K562 (cell line): ENCODE data around the gene MITD1. TPM values are rescaled to one million over a fixed set of nuclear protein-coding genes. Genes with fewer than 3 reads are reported as not detected.
A peak's percentile ranks its signal among the peaks of the same experiment; 100 is the strongest.

Experiments used
- ATAC-seq: fragments of 200-7000 bp; cut with Tn5 transposase; 3 replicates; pipeline ENCODE4 v1.9.1; 2020; ENCODE audit warnings: moderate library complexity
- BruUV-seq: library from RNA; stranded (reverse); fragments of 400-500 nt; replicated peaks from 2 replicates; lab custom pipeline; 2021; lab: Mats Ljungman, UMichigan
- CTCF ChIA-PET: fragments of 300-600 bp; formaldehyde crosslinking; extraction: SDS; loops from one replicate; lab custom pipeline; 2021; ENCODE audit warnings: low intra/inter-chr PET ratio; lab: Yijun Ruan, JAX
- POLR2A ChIA-PET: fragments of 300-600, 350-650 bp; sonication (Branson Sonifier 250); formaldehyde crosslinking; extraction: SDS; loops from one replicate; lab custom pipeline; 2021; ENCODE audit warnings: antibody characterized with exemption, inconsistent platforms; lab: Yijun Ruan, JAX
- DNase-seq, 4 experiments: peaks; one replicate each; pipeline versions ENCODE4 v3.0.0 to v3.0.0-alpha.2; 2011 to 2018; ENCODE audit warnings: low spot score in 3 of 4, mixed read lengths in 3 of 4; ENCODE audit errors: extremely low read depth in 1 of 4
- FAIRE-seq: peaks from 2 replicates; lab custom pipeline; 2011; peaks lifted over from hg19 to GRCh38; lab: Jason Lieb, UNC
- H2AFZ ChIP-seq: 2 replicates; pipeline ENCODE4 v1.6.0; 2011; ENCODE audit warnings: low read depth, low read length, control low read depth, inconsistent platforms
- H3K27ac ChIP-seq: fragments of 200-600 bp; 3 replicates; pipeline ENCODE4 v1.8.0; 2011; ENCODE audit warnings: low read depth, mild to moderate bottlenecking, control low read depth, inconsistent platforms, low read length, moderate library complexity, mixed read lengths; ENCODE audit errors: extremely low read depth
- H3K27me3 ChIP-seq, 2 experiments: fragments of 300-600 bp in 1 of 2; 2 replicates in 1 of 2; 3 replicates in 1 of 2; pipeline versions ENCODE4 v1.6.0 to v1.8.0; 2011; ENCODE audit warnings: inconsistent platforms in 2 of 2, low read length in 2 of 2, mild to moderate bottlenecking in 1 of 2, mixed read lengths in 1 of 2, moderate library complexity in 1 of 2; ENCODE audit not compliant: control insufficient read depth in 2 of 2, insufficient read depth in 2 of 2
- H3K36me3 ChIP-seq: fragments of 300-600 bp; 3 replicates; pipeline ENCODE4 v1.8.0; 2011; ENCODE audit warnings: mild to moderate bottlenecking, low read length, inconsistent platforms; ENCODE audit not compliant: control insufficient read depth, insufficient read depth
- H3K4me1 ChIP-seq, 2 experiments: fragments of 200-600 bp in 1 of 2; replicated peaks in 1 of 2; 2 replicates in 1 of 2; 3 replicates in 1 of 2; pipeline versions ENCODE4 v1.5.1 to v1.8.0; 2011; ENCODE audit warnings: inconsistent platforms in 2 of 2, low read length in 2 of 2, mild to moderate bottlenecking in 1 of 2, mixed read lengths in 1 of 2, moderate library complexity in 1 of 2; ENCODE audit not compliant: control insufficient read depth in 2 of 2, insufficient read depth in 2 of 2
- H3K4me2 ChIP-seq: 2 replicates; pipeline ENCODE4 v1.6.1; 2011; ENCODE audit warnings: low read length, control low read depth, inconsistent platforms, mixed read lengths; ENCODE audit not compliant: insufficient read depth
- H3K4me3 ChIP-seq: fragments of 200-600 bp; sonication (generic), shearing (Covaris generic); 2 replicates; pipeline ENCODE4 v1.5.1; 2016; ENCODE audit warnings: control low read depth, inconsistent platforms
- H3K79me2 ChIP-seq: fragments of 200-600 bp; 3 replicates; pipeline ENCODE4 v1.8.0; 2011; ENCODE audit warnings: low read length, inconsistent platforms; ENCODE audit not compliant: control insufficient read depth, insufficient read depth
- H3K9ac ChIP-seq, 2 experiments: 2 replicates each; pipeline versions ENCODE4 v1.6.0 to v1.6.1; 2011; ENCODE audit warnings: low read depth in 2 of 2, low read length in 2 of 2, control low read depth in 1 of 2, inconsistent platforms in 1 of 2, mild to moderate bottlenecking in 1 of 2, mixed read lengths in 1 of 2; ENCODE audit not compliant: insufficient read depth in 1 of 2
- H3K9me1 ChIP-seq: one replicate; pipeline ENCODE4 v1.6.0; 2011; ENCODE audit warnings: inconsistent platforms, mild to moderate bottlenecking, low read length, moderate library complexity; ENCODE audit not compliant: control insufficient read depth, insufficient read depth
- H3K9me3 ChIP-seq: replicated peaks from 2 replicates; pipeline ENCODE4 v1.5.1; 2011; ENCODE audit warnings: low read depth, low read length, inconsistent platforms; ENCODE audit not compliant: control insufficient read depth, insufficient read depth
- H4K20me1 ChIP-seq: replicated peaks from 2 replicates; pipeline ENCODE4 v1.6.1; 2011; ENCODE audit warnings: low read length, inconsistent platforms, mixed read lengths; ENCODE audit not compliant: control insufficient read depth, insufficient read depth
- BACH1 ChIP-seq: fragments of 200-800 bp; sonication (Bioruptor generic); IDR thresholded peaks from 2 replicates; pipeline ENCODE4 v1.6.1; 2016; ENCODE audit warnings: missing genetic modification characterization, missing compliant biosample characterization
- BRF1 ChIP-seq: IDR thresholded peaks from 3 replicates; pipeline ENCODE4 v1.6.1; 2011; ENCODE audit warnings: borderline replicate concordance, mild to moderate bottlenecking; ENCODE audit not compliant: insufficient read length; ENCODE audit errors: extremely low read depth
- CBX3 ChIP-seq, 2 experiments: IDR thresholded peaks; 1 replicate in 1 of 2; 2 replicates in 1 of 2; pipeline ENCODE4 v1.6.1; 2012; ENCODE audit warnings: inconsistent platforms in 2 of 2, low read length in 2 of 2, borderline replicate concordance in 1 of 2, control low read depth in 1 of 2
- HDAC6 ChIP-seq: IDR thresholded peaks from 2 replicates; pipeline ENCODE4 v1.6.1; 2012; ENCODE audit warnings: low read depth, mild to moderate bottlenecking, control low read depth, inconsistent platforms, low read length, moderate library complexity
- NCOA4 ChIP-seq: fragments of 450-650 bp; IDR thresholded peaks from 2 replicates; pipeline ENCODE4 v1.6.1; 2018; ENCODE audit warnings: mild to moderate bottlenecking; ENCODE audit not compliant: partially characterized antibody
- POLR2A ChIP-seq: fragments of 450-650 bp; conservative IDR thresholded peaks from 2 replicates; pipeline ENCODE4 v1.6.1; 2016
- RFX7 ChIP-seq: fragments of 250-450 bp; sonication (Bioruptor Pico); IDR thresholded peaks from 2 replicates; pipeline ENCODE4 v1.5.1; 2021; ENCODE audit warnings: mild to moderate bottlenecking
- SMARCB1 ChIP-seq: IDR thresholded peaks from 2 replicates; pipeline ENCODE4 v1.6.1; 2011; ENCODE audit warnings: improper control_type of control experiment, low read depth; ENCODE audit not compliant: insufficient read length
- SREBF1 ChIP-seq: fragments of 150-350 bp; IDR thresholded peaks from 2 replicates; pipeline ENCODE4 v1.6.1; 2014; ENCODE audit warnings: antibody characterized with exemption, low read depth, low read length, borderline replicate concordance
- WHSC1 ChIP-seq: IDR thresholded peaks from one replicate; pipeline ENCODE4 v1.6.1; 2012; ENCODE audit warnings: low read length, control low read depth, inconsistent platforms
- ZNF3 ChIP-seq: fragments of 250-450 bp; sonication (Bioruptor Pico); IDR thresholded peaks from 2 replicates; pipeline ENCODE4 v1.5.0; 2021; ENCODE audit warnings: mild to moderate bottlenecking, moderate library complexity
- ZNF780A ChIP-seq: fragments of 250-450 bp; sonication (Bioruptor Pico); IDR thresholded peaks from 2 replicates; pipeline ENCODE4 v1.5.0; 2021; ENCODE audit warnings: mild to moderate bottlenecking
- WGBS: fragments of 100-300 bp; shearing (Covaris generic); methylation state at CpG from one replicate; pipeline ENCODE4 v1.1.6; 2016; ENCODE audit warnings: low coverage, mixed read lengths; ENCODE audit not compliant: insufficient coverage; ENCODE audit errors: missing lambda C conversion rate; 5-methylcytosine and 5-hydroxymethylcytosine counted together
- in situ Hi-C: fragments of 300-500 bp; cut with MboI; formaldehyde crosslinking; loops from 4 replicates; pipeline ENCODE4 v1.15.0; 2018; ENCODE audit warnings: inconsistent platforms, mixed read lengths
- intact Hi-C: fragments of 100-400 bp; cut with micrococcal nuclease; formaldehyde crosslinking; loops from 2 replicates; pipeline ENCODE4 v1.14.2; 2022
- polyA plus RNA-seq, 8 experiments: library from polyadenylated mRNA; depleted of rRNA in 4 of 8; stranded (reverse) in 5 of 8; unstranded in 3 of 8; fragments of >200 nt; fragmentation: Nextera tagmentation in 2 of 8; fragmentation: Illumina TruSeq in 1 of 8; extraction: Ambion mirVana in 2 of 8; extraction: Trizol in 1 of 8; gene quantifications; 2 replicates each; pipeline versions ENCODE4 v1.2.1 to v1.2.3, GENCODE V29; 2011 to 2014; ENCODE audit warnings: inconsistent platforms in 1 of 8, missing spikeins in 1 of 8
- total RNA-seq, 7 experiments: library from RNA; depleted of rRNA in 6 of 7; stranded (reverse); fragments of >200 nt in 6 of 7; fragmentation: Illumina TruSeq in 2 of 7; extraction: Trizol in 2 of 7; gene quantifications; 2 replicates each; pipeline versions ENCODE4 v1.2.1 to v1.2.3, GENCODE V29; 2011 to 2021; ENCODE audit warnings: low replicate concordance in 1 of 7
- TF ChIP-seq, protein P1 (sequence below): fragments of 450-650 bp; IDR thresholded peaks from 2 replicates; pipeline ENCODE4 v1.6.1; 2016; ENCODE audit warnings: mild to moderate bottlenecking, moderate library complexity

Gene MITD1
- total and polyA plus RNA-seq, 9 of the 15 experiments (the other 6 are each of a cell fraction or from before 2014, with no cell fraction given), result 19.6 to 71.8 (median 43.2) TPM

DNA sequence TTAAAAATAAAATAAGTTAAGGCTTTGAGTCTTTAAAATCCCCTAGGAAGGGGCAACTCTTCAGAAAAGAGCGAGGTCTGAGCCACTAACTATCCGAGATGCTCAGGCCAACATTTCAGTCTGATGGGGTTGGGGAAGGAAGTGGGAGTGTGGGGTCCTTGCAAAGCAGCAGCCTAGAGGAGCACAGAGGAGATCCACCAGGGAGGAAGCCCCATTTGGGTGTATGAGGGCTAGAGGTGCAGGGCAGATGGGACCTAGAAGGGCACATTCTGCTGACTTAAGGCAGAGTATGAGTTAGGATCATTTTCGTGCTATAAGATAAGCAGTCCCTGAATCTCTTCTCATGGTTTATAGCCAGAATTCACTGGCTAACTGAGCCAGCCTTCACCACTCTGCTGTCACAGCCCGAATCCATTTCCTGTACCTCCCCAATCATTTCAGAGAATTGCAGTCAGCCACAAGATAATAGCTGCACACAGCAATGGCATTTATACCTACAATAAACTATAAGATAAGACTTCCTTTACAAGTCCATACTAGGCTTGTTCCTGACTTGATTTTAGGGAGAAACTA lies 37.2 kb upstream of the MITD1 start:
- no TSS peak for BruUV-seq
- POLR2A ChIA-PET, result interaction anchor here (1.3 kb wide), 1 partner anchor 15 kb away, joined by 3 read pairs; no protein-coding TSS in a partner anchor
- TF ChIP-seq ZNF780A (no peak), BACH1 (tag) (no peak), POLR2A (no peak), CBX3 (IDR thresholded peaks at IDR 0.05; ENCODE audit: borderline replicate concordance in 1 of 2, low read length in 2 of 2) (no peak), RFX7 (CRISPR knock-in tag) (no peak), SMARCB1 (no peak), HDAC6 (no peak), BRF1 (no peak), ZNF3 (no peak), SREBF1 (no peak), WHSC1 (no peak), NCOA4 (no peak)
- TF ChIP-seq, protein P1, sequence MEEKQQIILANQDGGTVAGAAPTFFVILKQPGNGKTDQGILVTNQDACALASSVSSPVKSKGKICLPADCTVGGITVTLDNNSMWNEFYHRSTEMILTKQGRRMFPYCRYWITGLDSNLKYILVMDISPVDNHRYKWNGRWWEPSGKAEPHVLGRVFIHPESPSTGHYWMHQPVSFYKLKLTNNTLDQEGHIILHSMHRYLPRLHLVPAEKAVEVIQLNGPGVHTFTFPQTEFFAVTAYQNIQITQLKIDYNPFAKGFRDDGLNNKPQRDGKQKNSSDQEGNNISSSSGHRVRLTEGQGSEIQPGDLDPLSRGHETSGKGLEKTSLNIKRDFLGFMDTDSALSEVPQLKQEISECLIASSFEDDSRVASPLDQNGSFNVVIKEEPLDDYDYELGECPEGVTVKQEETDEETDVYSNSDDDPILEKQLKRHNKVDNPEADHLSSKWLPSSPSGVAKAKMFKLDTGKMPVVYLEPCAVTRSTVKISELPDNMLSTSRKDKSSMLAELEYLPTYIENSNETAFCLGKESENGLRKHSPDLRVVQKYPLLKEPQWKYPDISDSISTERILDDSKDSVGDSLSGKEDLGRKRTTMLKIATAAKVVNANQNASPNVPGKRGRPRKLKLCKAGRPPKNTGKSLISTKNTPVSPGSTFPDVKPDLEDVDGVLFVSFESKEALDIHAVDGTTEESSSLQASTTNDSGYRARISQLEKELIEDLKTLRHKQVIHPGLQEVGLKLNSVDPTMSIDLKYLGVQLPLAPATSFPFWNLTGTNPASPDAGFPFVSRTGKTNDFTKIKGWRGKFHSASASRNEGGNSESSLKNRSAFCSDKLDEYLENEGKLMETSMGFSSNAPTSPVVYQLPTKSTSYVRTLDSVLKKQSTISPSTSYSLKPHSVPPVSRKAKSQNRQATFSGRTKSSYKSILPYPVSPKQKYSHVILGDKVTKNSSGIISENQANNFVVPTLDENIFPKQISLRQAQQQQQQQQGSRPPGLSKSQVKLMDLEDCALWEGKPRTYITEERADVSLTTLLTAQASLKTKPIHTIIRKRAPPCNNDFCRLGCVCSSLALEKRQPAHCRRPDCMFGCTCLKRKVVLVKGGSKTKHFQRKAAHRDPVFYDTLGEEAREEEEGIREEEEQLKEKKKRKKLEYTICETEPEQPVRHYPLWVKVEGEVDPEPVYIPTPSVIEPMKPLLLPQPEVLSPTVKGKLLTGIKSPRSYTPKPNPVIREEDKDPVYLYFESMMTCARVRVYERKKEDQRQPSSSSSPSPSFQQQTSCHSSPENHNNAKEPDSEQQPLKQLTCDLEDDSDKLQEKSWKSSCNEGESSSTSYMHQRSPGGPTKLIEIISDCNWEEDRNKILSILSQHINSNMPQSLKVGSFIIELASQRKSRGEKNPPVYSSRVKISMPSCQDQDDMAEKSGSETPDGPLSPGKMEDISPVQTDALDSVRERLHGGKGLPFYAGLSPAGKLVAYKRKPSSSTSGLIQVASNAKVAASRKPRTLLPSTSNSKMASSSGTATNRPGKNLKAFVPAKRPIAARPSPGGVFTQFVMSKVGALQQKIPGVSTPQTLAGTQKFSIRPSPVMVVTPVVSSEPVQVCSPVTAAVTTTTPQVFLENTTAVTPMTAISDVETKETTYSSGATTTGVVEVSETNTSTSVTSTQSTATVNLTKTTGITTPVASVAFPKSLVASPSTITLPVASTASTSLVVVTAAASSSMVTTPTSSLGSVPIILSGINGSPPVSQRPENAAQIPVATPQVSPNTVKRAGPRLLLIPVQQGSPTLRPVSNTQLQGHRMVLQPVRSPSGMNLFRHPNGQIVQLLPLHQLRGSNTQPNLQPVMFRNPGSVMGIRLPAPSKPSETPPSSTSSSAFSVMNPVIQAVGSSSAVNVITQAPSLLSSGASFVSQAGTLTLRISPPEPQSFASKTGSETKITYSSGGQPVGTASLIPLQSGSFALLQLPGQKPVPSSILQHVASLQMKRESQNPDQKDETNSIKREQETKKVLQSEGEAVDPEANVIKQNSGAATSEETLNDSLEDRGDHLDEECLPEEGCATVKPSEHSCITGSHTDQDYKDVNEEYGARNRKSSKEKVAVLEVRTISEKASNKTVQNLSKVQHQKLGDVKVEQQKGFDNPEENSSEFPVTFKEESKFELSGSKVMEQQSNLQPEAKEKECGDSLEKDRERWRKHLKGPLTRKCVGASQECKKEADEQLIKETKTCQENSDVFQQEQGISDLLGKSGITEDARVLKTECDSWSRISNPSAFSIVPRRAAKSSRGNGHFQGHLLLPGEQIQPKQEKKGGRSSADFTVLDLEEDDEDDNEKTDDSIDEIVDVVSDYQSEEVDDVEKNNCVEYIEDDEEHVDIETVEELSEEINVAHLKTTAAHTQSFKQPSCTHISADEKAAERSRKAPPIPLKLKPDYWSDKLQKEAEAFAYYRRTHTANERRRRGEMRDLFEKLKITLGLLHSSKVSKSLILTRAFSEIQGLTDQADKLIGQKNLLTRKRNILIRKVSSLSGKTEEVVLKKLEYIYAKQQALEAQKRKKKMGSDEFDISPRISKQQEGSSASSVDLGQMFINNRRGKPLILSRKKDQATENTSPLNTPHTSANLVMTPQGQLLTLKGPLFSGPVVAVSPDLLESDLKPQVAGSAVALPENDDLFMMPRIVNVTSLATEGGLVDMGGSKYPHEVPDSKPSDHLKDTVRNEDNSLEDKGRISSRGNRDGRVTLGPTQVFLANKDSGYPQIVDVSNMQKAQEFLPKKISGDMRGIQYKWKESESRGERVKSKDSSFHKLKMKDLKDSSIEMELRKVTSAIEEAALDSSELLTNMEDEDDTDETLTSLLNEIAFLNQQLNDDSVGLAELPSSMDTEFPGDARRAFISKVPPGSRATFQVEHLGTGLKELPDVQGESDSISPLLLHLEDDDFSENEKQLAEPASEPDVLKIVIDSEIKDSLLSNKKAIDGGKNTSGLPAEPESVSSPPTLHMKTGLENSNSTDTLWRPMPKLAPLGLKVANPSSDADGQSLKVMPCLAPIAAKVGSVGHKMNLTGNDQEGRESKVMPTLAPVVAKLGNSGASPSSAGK, result no peak

More for the DNA sequence above, 37.2 kb upstream of the MITD1 start:
- Histone ChIP-seq H3K4me3 (no peak overlapping the region), H3K9ac (no peak overlapping the region), H3K36me3 (no peaks in the 10 kb centered on the region), H4K20me1 (no peaks in the 10 kb centered on the region), H2AFZ (peak overlapping the region; percentile 34; the same call in 1 of the 2 replicates), H3K27me3 (no peaks in the 10 kb centered on the region), H3K9me3 (no peaks in the 10 kb centered on the region), H3K9me1 (no peaks in the 10 kb centered on the region), H3K4me2 (no peak overlapping the region), H3K27ac (no peak overlapping the region), H3K4me1 (no peaks in the 10 kb centered on the region), H3K79me2 (no peaks in the 10 kb centered on the region)
- in situ Hi-C loops, result no loop called here
- intact Hi-C loops, result no loop called here
- FAIRE-seq (no peak), ATAC-seq (peak; percentile 55), DNase-seq (peak in 1 of 4 experiments; percentile 9)
- 25% methylated on average over 4 of the region's 4 CpGs for WGBS
- CTCF ChIA-PET, result no interaction called here
